ENCODE data around the gene RIC8B. TPM values are rescaled to one million over a fixed set of nuclear protein-coding genes. Genes with fewer than 3 reads are reported as not detected.

RIC8B gene
- total RNA-seq, 1 donor from 2014 or later: 33.8 TPM

GRCh38 chr12:106743270-106743988, 31.1 kb upstream of the RIC8B start:
- no peaks in the 10 kb centered on the region for H3K9me3 Mint-ChIP-seq
- H3K4me3 Mint-ChIP-seq: peak overlapping the region; percentile 56
- TF ChIP-seq, protein P1, sequence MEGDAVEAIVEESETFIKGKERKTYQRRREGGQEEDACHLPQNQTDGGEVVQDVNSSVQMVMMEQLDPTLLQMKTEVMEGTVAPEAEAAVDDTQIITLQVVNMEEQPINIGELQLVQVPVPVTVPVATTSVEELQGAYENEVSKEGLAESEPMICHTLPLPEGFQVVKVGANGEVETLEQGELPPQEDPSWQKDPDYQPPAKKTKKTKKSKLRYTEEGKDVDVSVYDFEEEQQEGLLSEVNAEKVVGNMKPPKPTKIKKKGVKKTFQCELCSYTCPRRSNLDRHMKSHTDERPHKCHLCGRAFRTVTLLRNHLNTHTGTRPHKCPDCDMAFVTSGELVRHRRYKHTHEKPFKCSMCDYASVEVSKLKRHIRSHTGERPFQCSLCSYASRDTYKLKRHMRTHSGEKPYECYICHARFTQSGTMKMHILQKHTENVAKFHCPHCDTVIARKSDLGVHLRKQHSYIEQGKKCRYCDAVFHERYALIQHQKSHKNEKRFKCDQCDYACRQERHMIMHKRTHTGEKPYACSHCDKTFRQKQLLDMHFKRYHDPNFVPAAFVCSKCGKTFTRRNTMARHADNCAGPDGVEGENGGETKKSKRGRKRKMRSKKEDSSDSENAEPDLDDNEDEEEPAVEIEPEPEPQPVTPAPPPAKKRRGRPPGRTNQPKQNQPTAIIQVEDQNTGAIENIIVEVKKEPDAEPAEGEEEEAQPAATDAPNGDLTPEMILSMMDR (conservative IDR thresholded peaks at IDR 0.05): no peak
- H3K4me1 Mint-ChIP-seq: peaks cover 75% of the 10 kb centered on the region
- H3K36me3 Mint-ChIP-seq (ENCODE audit: low read depth): peaks cover 7% of the 10 kb centered on the region
- no peak for DNase-seq (ENCODE audit: low read depth, low spot score)
- H3K27me3 Mint-ChIP-seq (ENCODE audit: low read depth): no peaks in the 10 kb centered on the region
- peak overlapping the region; percentile 66 for H3K27ac Mint-ChIP-seq (ENCODE audit: unreplicated experiment)

GRCh38 chr12:106744600-106744999, 29.9 kb upstream of the RIC8B start:
- TF ChIP-seq, protein P1 (conservative IDR thresholded peaks at IDR 0.05): no peak

GRCh38 chr12:106745181-106745745, 29.2 kb upstream of the RIC8B start:
- H3K36me3 Mint-ChIP-seq (ENCODE audit: low read depth): peaks cover 14% of the 10 kb centered on the region
- H3K9me3 Mint-ChIP-seq: no peaks in the 10 kb centered on the region
- TF ChIP-seq, protein P1 (conservative IDR thresholded peaks at IDR 0.05): no peak
- H3K4me1 Mint-ChIP-seq: peaks cover 63% of the 10 kb centered on the region
- H3K27me3 Mint-ChIP-seq (ENCODE audit: low read depth): no peaks in the 10 kb centered on the region
- DNase-seq (ENCODE audit: low read depth, low spot score): no peak
- no peak overlapping the region for H3K4me3 Mint-ChIP-seq
- H3K27ac Mint-ChIP-seq (ENCODE audit: unreplicated experiment): no peak overlapping the region

More at GRCh38 chr12:106744600-106744999, 29.9 kb upstream of the RIC8B start:
- Mint-ChIP-seq H3K27me3 (ENCODE audit: low read depth) (no peaks in the 10 kb centered on the region), H3K9me3 (no peaks in the 10 kb centered on the region), H3K4me3 (peak overlapping the region; percentile 23), H3K27ac (ENCODE audit: unreplicated experiment) (peak overlapping the region; percentile 36), H3K4me1 (peaks cover 70% of the 10 kb centered on the region), H3K36me3 (ENCODE audit: low read depth) (peaks cover 9% of the 10 kb centered on the region)
- no peak for DNase-seq (ENCODE audit: low read depth, low spot score)

DNA sequence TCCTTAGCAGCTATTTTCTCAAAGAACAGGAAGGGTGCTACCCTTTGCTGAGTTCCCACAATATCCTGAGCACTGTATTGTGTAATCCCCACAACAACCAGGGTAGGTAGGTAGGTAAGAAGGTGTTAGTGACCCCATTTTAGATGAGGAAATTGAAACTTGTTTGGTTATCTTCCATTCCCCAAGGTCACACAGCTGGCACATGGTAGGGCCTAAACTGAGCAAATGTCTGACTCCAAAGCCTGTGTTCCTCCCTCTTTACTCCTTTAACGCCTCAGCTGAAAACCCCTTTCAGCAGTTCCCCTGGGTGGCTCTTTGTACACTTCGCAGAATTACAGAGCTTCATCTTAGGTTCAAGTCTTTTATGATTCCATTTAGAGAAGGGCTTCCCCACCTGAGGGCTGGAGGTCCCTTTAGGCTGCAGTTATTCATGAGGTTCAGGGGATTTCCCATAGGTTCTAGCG, 26.5 kb upstream of the RIC8B start:
- Mint-ChIP-seq H3K27ac (ENCODE audit: unreplicated experiment) (peak overlapping the region; percentile 53), H3K4me1 (peaks cover 39% of the 10 kb centered on the region), H3K36me3 (ENCODE audit: low read depth) (peaks cover 28% of the 10 kb centered on the region), H3K27me3 (ENCODE audit: low read depth) (no peaks in the 10 kb centered on the region), H3K9me3 (no peaks in the 10 kb centered on the region), H3K4me3 (no peak overlapping the region)
- no peak for DNase-seq (ENCODE audit: low read depth, low spot score)
- TF ChIP-seq, protein P1 (conservative IDR thresholded peaks at IDR 0.05): no peak

DNA sequence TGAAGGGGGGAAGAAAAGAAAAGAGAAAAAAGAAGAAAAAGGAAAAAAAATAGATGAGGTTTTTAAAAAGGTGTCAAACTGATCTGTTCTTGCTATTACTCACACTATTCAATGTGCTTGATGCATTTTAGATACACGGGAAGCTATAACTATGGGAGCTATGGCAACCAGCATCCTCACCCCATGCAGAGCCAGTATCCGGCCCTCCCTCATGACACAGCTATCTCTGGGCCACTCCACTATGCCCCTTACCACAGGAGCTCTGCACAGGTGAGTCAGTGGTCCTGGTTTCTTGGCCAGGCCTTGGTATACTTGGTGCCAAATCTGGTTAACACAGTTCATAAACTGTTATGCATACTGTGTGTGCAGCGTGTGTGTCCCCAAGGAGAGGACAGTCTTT, 24.0 kb upstream of the RIC8B start:
- Mint-ChIP-seq H3K27me3 (ENCODE audit: low read depth) (no peaks in the 10 kb centered on the region), H3K4me3 (no peak overlapping the region), H3K9me3 (no peaks in the 10 kb centered on the region), H3K36me3 (ENCODE audit: low read depth) (peaks cover 41% of the 10 kb centered on the region), H3K27ac (ENCODE audit: unreplicated experiment) (no peak overlapping the region), H3K4me1 (peaks cover 37% of the 10 kb centered on the region)
- TF ChIP-seq, protein P1 (conservative IDR thresholded peaks at IDR 0.05): no peak
- DNase-seq (ENCODE audit: low read depth, low spot score): no peak

All from neural crest cell (in vitro differentiated cells).